GM10248 (cell line): ENCODE measurements around the gene SLC7A1.

Experiments
- CTCF ChIA-PET: fragments of 300-600 bp; sonication (Branson Sonifier 250); formaldehyde crosslinking; extraction: SDS; loops from one replicate; lab custom pipeline; 2021; ENCODE audit warnings: antibody characterized with exemption; lab: Yijun Ruan, JAX
- POLR2A ChIA-PET: fragments of 350-650 bp; sonication (Branson Sonifier 250); formaldehyde crosslinking; extraction: SDS; loops from one replicate; lab custom pipeline; 2020; ENCODE audit warnings: antibody characterized with exemption; lab: Yijun Ruan, JAX
- DNase-seq: peaks from one replicate; pipeline ENCODE4 v3.0.0; 2012; ENCODE audit errors: extremely low spot score
- TF ChIP-seq, protein P1 (sequence below): IDR thresholded peaks from 2 replicates; pipeline ENCODE4 v1.5.1; 2012; ENCODE audit warnings: mild to moderate bottlenecking, low read depth; ENCODE audit errors: extremely low read depth, missing control alignments, control extremely low read depth

The SLC7A1 gene

GRCh38 chr13:29519921-29520320 lies 75.6 kb downstream of the SLC7A1 start:
- CTCF ChIA-PET, result interaction anchor here (1.3 to 4.6 kb wide), 3 partner anchors 10 to 20 kb away, joined by 3 to 35 read pairs (median 4); no protein-coding TSS in a partner anchor
- TF ChIP-seq, protein P1, sequence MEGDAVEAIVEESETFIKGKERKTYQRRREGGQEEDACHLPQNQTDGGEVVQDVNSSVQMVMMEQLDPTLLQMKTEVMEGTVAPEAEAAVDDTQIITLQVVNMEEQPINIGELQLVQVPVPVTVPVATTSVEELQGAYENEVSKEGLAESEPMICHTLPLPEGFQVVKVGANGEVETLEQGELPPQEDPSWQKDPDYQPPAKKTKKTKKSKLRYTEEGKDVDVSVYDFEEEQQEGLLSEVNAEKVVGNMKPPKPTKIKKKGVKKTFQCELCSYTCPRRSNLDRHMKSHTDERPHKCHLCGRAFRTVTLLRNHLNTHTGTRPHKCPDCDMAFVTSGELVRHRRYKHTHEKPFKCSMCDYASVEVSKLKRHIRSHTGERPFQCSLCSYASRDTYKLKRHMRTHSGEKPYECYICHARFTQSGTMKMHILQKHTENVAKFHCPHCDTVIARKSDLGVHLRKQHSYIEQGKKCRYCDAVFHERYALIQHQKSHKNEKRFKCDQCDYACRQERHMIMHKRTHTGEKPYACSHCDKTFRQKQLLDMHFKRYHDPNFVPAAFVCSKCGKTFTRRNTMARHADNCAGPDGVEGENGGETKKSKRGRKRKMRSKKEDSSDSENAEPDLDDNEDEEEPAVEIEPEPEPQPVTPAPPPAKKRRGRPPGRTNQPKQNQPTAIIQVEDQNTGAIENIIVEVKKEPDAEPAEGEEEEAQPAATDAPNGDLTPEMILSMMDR, result no peak
- POLR2A ChIA-PET, result no interaction called here
- no peak for DNase-seq

DNA sequence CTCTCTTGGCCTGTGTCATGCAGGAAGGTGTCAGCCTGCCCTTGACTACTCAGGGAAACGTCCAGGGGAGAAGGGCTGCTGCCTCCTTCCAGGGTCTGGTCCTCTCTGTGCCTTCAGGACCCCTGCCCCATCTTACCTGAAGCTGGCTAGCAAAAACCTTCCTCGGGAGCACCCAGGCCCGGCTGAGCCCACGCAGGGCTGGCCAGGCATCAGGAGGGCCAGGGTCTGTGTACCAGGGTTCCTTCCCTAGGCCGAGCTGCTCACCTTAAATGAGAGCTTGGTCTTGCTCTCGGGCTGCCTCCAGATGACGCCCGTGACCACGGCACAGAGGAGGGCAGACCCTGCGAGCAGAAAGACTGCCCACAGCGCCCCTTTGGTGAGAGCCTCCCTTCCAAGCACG lies 78.6 kb downstream of the SLC7A1 start:
- ChIA-PET CTCF (interaction anchor here (4.6 kb wide), 1 partner anchor 9 kb away, joined by 35 read pairs; no protein-coding TSS in a partner anchor), POLR2A (no interaction called here)
- TF ChIP-seq, protein P1, result no peak
- no peak for DNase-seq

DNA sequence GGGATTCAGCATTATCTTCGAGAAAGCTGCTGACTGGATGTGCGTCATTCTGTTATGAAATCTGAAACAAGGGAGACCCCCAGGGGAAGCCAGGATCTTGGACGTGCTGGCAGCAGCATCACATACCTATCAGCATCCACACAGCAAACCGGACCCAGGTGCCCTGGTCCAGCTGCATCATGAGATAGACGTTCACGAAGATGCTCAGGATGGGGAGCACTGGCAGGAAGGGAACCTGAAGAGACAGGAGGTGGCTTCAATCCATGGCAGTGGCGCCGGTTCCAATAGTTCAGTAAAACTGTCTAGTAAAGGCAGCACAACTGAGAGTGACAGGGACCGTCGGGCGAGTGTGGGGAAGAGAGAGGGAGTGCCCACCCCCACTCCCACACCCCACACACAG lies 79.5 kb downstream of the SLC7A1 start:
- TF ChIP-seq, protein P1, result no peak
- POLR2A ChIA-PET, result no interaction called here
- CTCF ChIA-PET, result no interaction called here
- DNase-seq, result no peak

DNA sequence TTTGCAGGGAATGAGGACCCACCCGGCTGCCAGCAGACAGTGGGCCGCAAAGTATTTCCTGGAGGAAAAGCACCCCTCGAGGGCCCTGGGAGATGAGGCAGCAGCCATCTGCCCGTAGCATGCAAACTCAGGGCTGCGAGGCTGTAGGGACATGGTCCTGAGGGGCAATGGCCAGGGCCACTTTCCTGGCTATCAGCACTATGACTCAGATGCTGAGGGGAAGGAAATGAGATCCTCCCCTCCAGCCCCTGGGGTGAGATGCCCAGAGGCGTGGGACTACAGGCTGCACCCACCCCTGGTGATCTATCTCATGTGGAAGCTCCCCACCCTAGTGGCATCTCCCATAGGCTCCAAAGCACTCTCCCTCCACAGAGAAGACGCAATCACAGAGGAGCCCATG lies 80.1 kb downstream of the SLC7A1 start:
- POLR2A ChIA-PET, result no interaction called here
- TF ChIP-seq, protein P1, result no peak
- CTCF ChIA-PET, result interaction anchor here (1.1 kb wide), 1 partner anchor 597 kb away, joined by 3 read pairs; no protein-coding TSS in a partner anchor
- no peak for DNase-seq

DNA sequence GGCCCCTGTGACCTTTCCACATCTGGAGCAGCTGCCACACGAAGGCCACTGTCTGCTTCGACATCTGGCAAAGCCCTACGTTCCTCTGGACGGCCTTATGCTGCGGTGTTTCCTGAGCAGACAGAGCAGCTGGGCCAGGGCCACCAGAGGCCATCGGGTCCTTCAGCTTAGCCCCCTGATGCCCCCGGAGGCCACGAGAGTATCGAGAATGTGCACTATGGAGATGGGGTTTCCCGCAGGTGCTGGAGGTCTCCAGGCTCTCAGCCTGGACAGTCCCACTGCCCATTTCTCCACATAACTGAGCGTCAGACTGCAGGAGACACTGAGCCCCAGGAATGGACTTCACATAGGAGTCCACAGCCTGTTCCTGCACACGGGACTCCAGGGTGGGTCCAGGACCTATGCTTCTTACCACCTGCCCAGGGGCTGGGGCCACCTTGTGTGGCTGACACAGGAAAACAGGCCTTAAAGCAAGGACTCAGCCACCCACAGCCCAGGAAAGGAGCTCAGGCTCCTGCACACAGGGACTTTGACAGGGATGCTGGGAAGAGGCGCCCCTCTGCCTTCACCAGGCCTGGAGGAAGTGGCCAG lies 80.7 kb downstream of the SLC7A1 start:
- CTCF ChIA-PET, result interaction anchor here (1.1 kb wide), 1 partner anchor 597 kb away, joined by 3 read pairs; no protein-coding TSS in a partner anchor
- TF ChIP-seq, protein P1, result no peak
- POLR2A ChIA-PET, result no interaction called here
- no peak for DNase-seq

- TF ChIP-seq, protein P1, result no peak
- ChIA-PET POLR2A (no interaction called here), CTCF (interaction anchor here (0.7 to 1.8 kb wide), 4 partner anchors 11 to 598 kb away, joined by 3 to 7 read pairs (median 4); no protein-coding TSS in a partner anchor)
- no peak for DNase-seq
These were observed 81.3 kb downstream of the SLC7A1 start for GRCh38 chr13:29513981-29514719.
